Cardiac muscle cell (in vitro differentiated cells and primary cell): Measurements from ENCODE around the gene KAZN. TPM values are rescaled to one million over a fixed set of nuclear protein-coding genes. Genes with fewer than 3 reads are reported as not detected.

Source experiments
- DNase-seq, 2 donors: peaks; one replicate each; pipeline versions ENCODE4 v3.0.0 to v3.0.0-alpha.2; 2010 to 2017; ENCODE audit warnings: low read depth in 1 of 2, low spot score in 1 of 2
- H3K27ac ChIP-seq: fragments of 200-600 bp; sonication (generic); 2 replicates; pipeline ENCODE4 v1.5.1; 2016
- H3K27me3 ChIP-seq: fragments of 200-600 bp; sonication (generic); 2 replicates; pipeline ENCODE4 v1.6.0; 2016; ENCODE audit warnings: control low read depth
- H3K36me3 ChIP-seq: fragments of 200-600 bp; sonication (generic); 2 replicates; pipeline ENCODE4 v1.5.1; 2016; ENCODE audit warnings: control low read depth
- H3K4me1 ChIP-seq: fragments of 200-600 bp; sonication (generic); 2 replicates; pipeline ENCODE4 v1.8.1; 2017; ENCODE audit warnings: low read depth, mild to moderate bottlenecking, mixed run types
- H3K4me3 ChIP-seq: fragments of 200-600 bp; sonication (generic); 2 replicates; pipeline ENCODE4 v1.5.1; 2016; ENCODE audit warnings: mild to moderate bottlenecking
- H3K9me3 ChIP-seq: fragments of 200-600 bp; sonication (generic); 2 replicates; pipeline ENCODE4 v1.5.1; 2017; ENCODE audit warnings: low read depth, mild to moderate bottlenecking, control low read depth
- polyA plus RNA-seq: library from polyadenylated mRNA; unstranded; fragments of >200 nt; fragmentation: Nextera tagmentation; extraction: Ambion mirVana; gene quantifications from 2 replicates; pipeline ENCODE4 v1.2.1, GENCODE V29; 2016
- total RNA-seq: library from RNA; depleted of rRNA; stranded (reverse); fragments of >200 nt; gene quantifications from 2 replicates; pipeline ENCODE4 v1.2.3, GENCODE V29; 2016
- TF ChIP-seq, protein P1 (sequence below): IDR thresholded peaks from 2 replicates; pipeline ENCODE4 v1.5.1; 2012; ENCODE audit warnings: low read depth, mild to moderate bottlenecking, low read length

KAZN gene
- total and polyA plus RNA-seq, 2 experiments from 2014 or later = 17.5 to 26.9 TPM

DNA sequence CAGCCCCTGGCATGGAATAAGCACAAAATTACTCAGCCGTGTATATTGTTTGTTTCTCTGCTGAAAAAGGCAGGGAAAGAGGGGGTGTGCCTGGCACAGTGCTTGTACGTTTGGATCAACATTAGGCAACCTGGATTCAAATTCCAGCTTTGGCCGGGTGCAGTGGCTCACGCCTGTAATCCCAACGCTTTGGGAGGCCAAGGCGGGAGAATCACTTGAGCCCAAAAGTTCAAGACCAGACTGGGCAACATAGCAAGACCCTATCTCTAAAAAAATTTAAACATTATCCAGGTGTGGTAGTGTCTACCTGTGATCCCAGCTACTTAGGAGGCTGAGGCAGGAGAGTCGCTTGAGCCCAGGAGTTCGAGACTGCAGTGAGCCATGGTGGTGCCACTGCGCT, 402.2 kb downstream of the KAZN start:
- no peaks in the 10 kb centered on the region for H3K9me3 ChIP-seq
- no peak overlapping the region for H3K27ac ChIP-seq
- TF ChIP-seq, protein P1, sequence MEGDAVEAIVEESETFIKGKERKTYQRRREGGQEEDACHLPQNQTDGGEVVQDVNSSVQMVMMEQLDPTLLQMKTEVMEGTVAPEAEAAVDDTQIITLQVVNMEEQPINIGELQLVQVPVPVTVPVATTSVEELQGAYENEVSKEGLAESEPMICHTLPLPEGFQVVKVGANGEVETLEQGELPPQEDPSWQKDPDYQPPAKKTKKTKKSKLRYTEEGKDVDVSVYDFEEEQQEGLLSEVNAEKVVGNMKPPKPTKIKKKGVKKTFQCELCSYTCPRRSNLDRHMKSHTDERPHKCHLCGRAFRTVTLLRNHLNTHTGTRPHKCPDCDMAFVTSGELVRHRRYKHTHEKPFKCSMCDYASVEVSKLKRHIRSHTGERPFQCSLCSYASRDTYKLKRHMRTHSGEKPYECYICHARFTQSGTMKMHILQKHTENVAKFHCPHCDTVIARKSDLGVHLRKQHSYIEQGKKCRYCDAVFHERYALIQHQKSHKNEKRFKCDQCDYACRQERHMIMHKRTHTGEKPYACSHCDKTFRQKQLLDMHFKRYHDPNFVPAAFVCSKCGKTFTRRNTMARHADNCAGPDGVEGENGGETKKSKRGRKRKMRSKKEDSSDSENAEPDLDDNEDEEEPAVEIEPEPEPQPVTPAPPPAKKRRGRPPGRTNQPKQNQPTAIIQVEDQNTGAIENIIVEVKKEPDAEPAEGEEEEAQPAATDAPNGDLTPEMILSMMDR = no peak
- H3K27me3 ChIP-seq = no peaks in the 10 kb centered on the region
- no peaks in the 10 kb centered on the region for H3K36me3 ChIP-seq
- no peak for DNase-seq
- no peak overlapping the region for H3K4me3 ChIP-seq
- H3K4me1 ChIP-seq = no peaks in the 10 kb centered on the region

- no peaks in the 10 kb centered on the region for H3K4me1 ChIP-seq
- H3K9me3 ChIP-seq = no peaks in the 10 kb centered on the region
- H3K36me3 ChIP-seq = no peaks in the 10 kb centered on the region
- TF ChIP-seq, protein P1 = no peak
- no peak overlapping the region for H3K4me3 ChIP-seq
- DNase-seq = no peak
- H3K27ac ChIP-seq = no peak overlapping the region
- H3K27me3 ChIP-seq = no peaks in the 10 kb centered on the region
Observed at GRCh38 chr1:15001317-15001915, 402.9 kb downstream of the KAZN start.

DNA sequence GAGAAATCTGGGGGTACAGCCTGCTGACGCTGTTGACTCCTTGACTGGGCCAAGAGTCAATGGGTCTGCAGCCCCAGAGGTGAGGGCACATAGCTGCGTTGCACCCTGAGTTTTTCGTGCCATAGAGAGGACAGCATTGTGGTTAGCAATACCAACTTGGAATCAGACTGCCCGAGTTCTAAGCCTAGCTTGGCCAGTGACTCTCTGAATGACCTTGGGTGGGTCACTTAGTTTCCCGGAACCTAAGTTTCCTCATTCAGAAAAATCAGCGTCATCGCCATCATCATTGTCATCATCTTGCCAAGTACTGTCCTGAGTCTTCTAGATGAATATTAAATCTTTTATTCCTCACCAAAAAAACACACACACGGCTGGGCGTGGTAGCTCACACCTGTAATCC, 403.8 kb downstream of the KAZN start:
- DNase-seq = no peak
- Histone ChIP-seq H3K4me3 (no peak overlapping the region), H3K27me3 (no peaks in the 10 kb centered on the region), H3K9me3 (no peaks in the 10 kb centered on the region), H3K27ac (no peak overlapping the region), H3K4me1 (no peaks in the 10 kb centered on the region), H3K36me3 (no peaks in the 10 kb centered on the region)
- TF ChIP-seq, protein P1 = no peak

DNA sequence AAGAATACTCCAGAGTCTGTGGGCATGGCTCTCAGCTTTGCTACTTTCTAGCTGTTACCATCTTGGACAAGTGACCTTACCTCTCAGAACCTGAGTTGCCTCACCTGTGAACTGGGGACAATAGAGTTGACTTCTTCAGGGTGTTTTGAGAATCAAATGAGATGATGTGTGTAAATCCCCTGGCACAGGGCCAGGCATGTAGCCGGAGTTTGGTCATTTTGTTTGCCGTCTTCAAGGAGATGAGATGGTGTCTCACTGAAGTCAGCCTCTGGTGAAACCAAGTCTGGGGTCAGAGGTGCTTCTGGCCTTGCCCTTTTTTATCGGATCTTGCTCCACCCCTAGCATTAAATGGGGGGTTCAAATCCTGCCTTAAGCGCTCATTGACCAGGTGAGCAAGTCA, 405.9 kb downstream of the KAZN start:
- Histone ChIP-seq H3K27me3 (no peaks in the 10 kb centered on the region), H3K9me3 (no peaks in the 10 kb centered on the region), H3K36me3 (no peaks in the 10 kb centered on the region), H3K27ac (no peak overlapping the region), H3K4me3 (no peak overlapping the region), H3K4me1 (no peaks in the 10 kb centered on the region)
- TF ChIP-seq, protein P1 = no peak
- DNase-seq = no peak

- Histone ChIP-seq H3K27ac (no peak overlapping the region), H3K4me3 (no peak overlapping the region), H3K27me3 (no peaks in the 10 kb centered on the region), H3K9me3 (no peaks in the 10 kb centered on the region), H3K4me1 (no peaks in the 10 kb centered on the region), H3K36me3 (no peaks in the 10 kb centered on the region)
- no peak for DNase-seq
- TF ChIP-seq, protein P1 = no peak
Observed at GRCh38 chr1:15005116-15005515, 406.6 kb downstream of the KAZN start.
